ENCODE measurements around the gene CCDC138.

DNA sequence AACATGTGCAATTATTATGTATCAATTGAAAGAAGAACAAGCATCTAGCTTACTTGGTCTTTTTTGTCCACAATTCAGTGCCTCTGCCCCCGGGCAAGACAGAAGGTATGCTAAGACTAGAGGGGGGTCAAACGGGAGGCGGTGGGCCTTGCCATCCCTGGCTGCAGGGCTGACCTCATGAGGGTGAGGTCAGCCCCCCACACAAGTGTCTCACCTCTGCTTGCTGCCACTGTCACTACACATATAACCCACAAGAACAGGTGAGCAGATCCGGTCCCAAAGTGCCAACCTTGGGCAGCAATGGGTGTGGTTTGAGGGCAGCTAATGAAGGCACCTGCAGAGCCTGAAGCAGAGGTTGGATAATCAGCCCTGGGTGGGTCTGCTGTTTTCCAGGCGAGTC lies 131.0 kb downstream of the CCDC138 start:
- TF ChIP-seq GATA2 (IDR thresholded peaks at IDR 0.05; ENCODE audit: low read depth, low read length) (no peak), GATA3 (IDR thresholded peaks at IDR 0.05; ENCODE audit: low read depth, low read length) (no peak)
